NB4 (cell line): Measurements from ENCODE around the gene SND1.

Experiments
- DNase-seq: peaks from one replicate; pipeline ENCODE4 v3.0.0; 2010; ENCODE audit warnings: low read depth
- H3K4me3 ChIP-seq: one replicate; pipeline ENCODE4 v1.5.1; 2011; ENCODE audit warnings: mild to moderate bottlenecking, low read depth, low read length, moderate library complexity
- CTCF ChIP-seq: IDR thresholded peaks from one replicate; pipeline ENCODE4 v1.5.1; 2012; ENCODE audit warnings: low read depth, low read length
- MAX ChIP-seq: IDR thresholded peaks from 2 replicates; pipeline ENCODE4 v1.6.1; 2011; ENCODE audit warnings: low read depth, low read length
- MYC ChIP-seq: IDR thresholded peaks from 2 replicates; pipeline ENCODE4 v1.6.1; 2011; ENCODE audit warnings: low read depth, low read length
- POLR2A ChIP-seq: IDR thresholded peaks from 2 replicates; pipeline ENCODE4 v1.6.1; 2011; ENCODE audit warnings: mild to moderate bottlenecking; ENCODE audit not compliant: insufficient read length; ENCODE audit errors: extremely low read depth

Gene SND1

GRCh38 chr7:128115821-128116723, 464.1 kb downstream of the SND1 start:
- H3K4me3 ChIP-seq: no peak overlapping the region

GRCh38 chr7:128116740-128117139, 464.7 kb downstream of the SND1 start:
- TF ChIP-seq CTCF: no peak
- TF ChIP-seq MYC: no peak
- TF ChIP-seq POLR2A: no peak
- TF ChIP-seq MAX: no peak
- no peak for DNase-seq
- no peak overlapping the region for H3K4me3 ChIP-seq

More at GRCh38 chr7:128115821-128116723, 464.1 kb downstream of the SND1 start:
- no peak for TF ChIP-seq MYC
- TF ChIP-seq CTCF: no peak
- no peak for TF ChIP-seq MAX
- TF ChIP-seq POLR2A: no peak
- DNase-seq: no peak

GRCh38 chr7:128117691-128118090, 465.7 kb downstream of the SND1 start:
- no peak for DNase-seq
- no peak overlapping the region for H3K4me3 ChIP-seq
- TF ChIP-seq MYC: no peak
- no peak for TF ChIP-seq POLR2A
- no peak for TF ChIP-seq CTCF
- no peak for TF ChIP-seq MAX

GRCh38 chr7:128119036-128119435, 467.0 kb downstream of the SND1 start:
- TF ChIP-seq CTCF (no peak), MAX (no peak), POLR2A (no peak), MYC (no peak)
- no peak overlapping the region for H3K4me3 ChIP-seq
- DNase-seq: peak; percentile 43

GRCh38 chr7:128120116-128120515, 468.1 kb downstream of the SND1 start:
- DNase-seq: no peak
- no peak overlapping the region for H3K4me3 ChIP-seq
- no peak for TF ChIP-seq CTCF
- no peak for TF ChIP-seq POLR2A
- no peak for TF ChIP-seq MAX
- TF ChIP-seq MYC: no peak
